Measurements from ENCODE around the gene MED13L. TPM values are rescaled to one million over a fixed set of nuclear protein-coding genes. Genes with fewer than 3 reads are reported as not detected.
A peak's percentile ranks its signal among the peaks of the same experiment; 100 is the strongest.

MED13L gene
- total RNA-seq, 2 experiments from 2014 or later = 203 to 208 TPM

- no peaks in the 10 kb centered on the region for H3K36me3 ChIP-seq (ENCODE audit: insufficient read depth, low read length)
- peaks cover 7% of the 10 kb centered on the region for H3K4me1 ChIP-seq (ENCODE audit: insufficient read depth, low read length)
- H3K36me3 Mint-ChIP-seq (ENCODE audit: low read depth) = no peaks in the 10 kb centered on the region
- CTCF ChIA-PET = interaction anchor here (1.0 kb wide), 1 partner anchor 8 kb away, joined by 3 read pairs; no protein-coding TSS in a partner anchor
- H3K4me1 Mint-ChIP-seq (ENCODE audit: low read depth) = peaks cover 92% of the 10 kb centered on the region
- intact Hi-C loops (cut with DNase I, micrococcal nuclease) = loop anchor here in 1 of 2 experiments (5.0 kb wide), 1 partner anchor 38 kb away; no protein-coding TSS in a partner anchor
- DNase-seq (no peak), ATAC-seq (ENCODE audit: poor library complexity) (no peak)
- no peak overlapping the region for H3K27ac ChIP-seq (ENCODE audit: low read depth in 1 of 2, low read length in 2 of 2)
- H3K4me3 Mint-ChIP-seq = no peak overlapping the region
- no peak for TF ChIP-seq CTCF (IDR thresholded peaks at IDR 0.05)
- H3K27ac Mint-ChIP-seq = no peak overlapping the region
- no peaks in the 10 kb centered on the region for H3K9me3 Mint-ChIP-seq
- no peaks in the 10 kb centered on the region for H3K27me3 ChIP-seq (ENCODE audit: control insufficient read depth in 1 of 2, insufficient read depth in 2 of 2, low read length in 2 of 2)
- POLR2A ChIA-PET = no interaction called here
- H3K9me3 ChIP-seq (ENCODE audit: control insufficient read depth in 1 of 2, insufficient read depth in 1 of 2, low read length in 2 of 2) = no peaks in the 10 kb centered on the region
- H3K4me3 ChIP-seq (ENCODE audit: low read length) = no peak overlapping the region
- no peaks in the 10 kb centered on the region for H3K27me3 Mint-ChIP-seq
Measured at GRCh38 chr12:116180448-116180847, 97.0 kb downstream of the MED13L start.

- H3K4me3 Mint-ChIP-seq = no peak overlapping the region
- H3K27ac Mint-ChIP-seq = no peak overlapping the region
- H3K27ac ChIP-seq (ENCODE audit: low read depth in 1 of 2, low read length in 2 of 2) = no peak overlapping the region
- no peaks in the 10 kb centered on the region for H3K9me3 ChIP-seq (ENCODE audit: control insufficient read depth in 1 of 2, insufficient read depth in 1 of 2, low read length in 2 of 2)
- no peaks in the 10 kb centered on the region for H3K36me3 ChIP-seq (ENCODE audit: insufficient read depth, low read length)
- H3K4me1 ChIP-seq (ENCODE audit: insufficient read depth, low read length) = peaks cover 7% of the 10 kb centered on the region
- H3K4me1 Mint-ChIP-seq (ENCODE audit: low read depth) = peaks cover 92% of the 10 kb centered on the region
- H3K36me3 Mint-ChIP-seq (ENCODE audit: low read depth) = no peaks in the 10 kb centered on the region
- POLR2A ChIA-PET = no interaction called here
- H3K27me3 Mint-ChIP-seq = no peaks in the 10 kb centered on the region
- ATAC-seq (ENCODE audit: poor library complexity) (no peak), DNase-seq (no peak)
- no peak overlapping the region for H3K4me3 ChIP-seq (ENCODE audit: low read length)
- TF ChIP-seq CTCF (IDR thresholded peaks at IDR 0.05) = no peak
- no peaks in the 10 kb centered on the region for H3K9me3 Mint-ChIP-seq
- no peaks in the 10 kb centered on the region for H3K27me3 ChIP-seq (ENCODE audit: control insufficient read depth in 1 of 2, insufficient read depth in 2 of 2, low read length in 2 of 2)
- intact Hi-C loops (cut with DNase I, micrococcal nuclease) = no loop called here
- CTCF ChIA-PET = interaction anchor here (0.9 to 1.0 kb wide), 3 partner anchors 9 to 29 kb away, joined by 3 read pairs; no protein-coding TSS in a partner anchor
Measured at GRCh38 chr12:116179384-116179783, 98.1 kb downstream of the MED13L start.

GRCh38 chr12:116177017-116177416, 100.5 kb downstream of the MED13L start:
- H3K27me3 Mint-ChIP-seq = no peaks in the 10 kb centered on the region
- no peak overlapping the region for H3K4me3 ChIP-seq (ENCODE audit: low read length)
- peaks cover 10% of the 10 kb centered on the region for H3K4me1 ChIP-seq (ENCODE audit: insufficient read depth, low read length)
- ATAC-seq (ENCODE audit: poor library complexity) (no peak), DNase-seq (no peak)
- peak overlapping the region; percentile 43 for H3K27ac Mint-ChIP-seq
- no peak for TF ChIP-seq CTCF (IDR thresholded peaks at IDR 0.05)
- ChIA-PET CTCF (interaction anchor here (2.1 kb wide), 1 partner anchor 12 kb away, joined by 8 read pairs; no protein-coding TSS in a partner anchor), POLR2A (interaction anchor here (0.8 kb wide), 2 partner anchors 10 to 113 kb away, joined by 3 read pairs; no protein-coding TSS in a partner anchor)
- no peaks in the 10 kb centered on the region for H3K9me3 Mint-ChIP-seq
- intact Hi-C loops (cut with DNase I, micrococcal nuclease) = no loop called here
- H3K27me3 ChIP-seq (ENCODE audit: control insufficient read depth in 1 of 2, insufficient read depth in 2 of 2, low read length in 2 of 2) = no peaks in the 10 kb centered on the region
- no peaks in the 10 kb centered on the region for H3K9me3 ChIP-seq (ENCODE audit: control insufficient read depth in 1 of 2, insufficient read depth in 1 of 2, low read length in 2 of 2)
- H3K36me3 ChIP-seq (ENCODE audit: insufficient read depth, low read length) = no peaks in the 10 kb centered on the region
- H3K27ac ChIP-seq (ENCODE audit: low read depth in 1 of 2, low read length in 2 of 2) = no peak overlapping the region
- no peaks in the 10 kb centered on the region for H3K36me3 Mint-ChIP-seq (ENCODE audit: low read depth)
- H3K4me1 Mint-ChIP-seq (ENCODE audit: low read depth) = peaks cover 92% of the 10 kb centered on the region
- no peak overlapping the region for H3K4me3 Mint-ChIP-seq
